ENCODE data around the gene PHF21B.

- TF ChIP-seq CTCF (IDR thresholded peaks at IDR 0.05) (no peak), EZH2 (IDR thresholded peaks at IDR 0.05) (no peak), EZH2phosphoT487 (IDR thresholded peaks at IDR 0.05) (no peak)
These were observed 169.0 kb downstream of the PHF21B start for GRCh38 chr22:44840611-44841322.

Measured in neural progenitor cell (in vitro differentiated cells).